ENCODE results near the gene CLIP1. TPM values are rescaled to one million over a fixed set of nuclear protein-coding genes. Genes with fewer than 3 reads are reported as not detected.

The CLIP1 gene
- total and polyA plus RNA-seq, 2 of the 13 experiments (the other 11 are each of a cell fraction or from before 2014, with no cell fraction given) = 28.9 to 43.7 TPM

- TF ChIP-seq ZNF609 (CRISPR knock-in tag; IDR thresholded peaks at IDR 0.05; ENCODE audit: borderline replicate concordance) (no peak), ZNF350 (CRISPR knock-in tag; IDR thresholded peaks at IDR 0.05; ENCODE audit: borderline replicate concordance, low read depth) (no peak), FOXA1 (IDR thresholded peaks at IDR 0.05) (no peak), FOXA1 (CRISPR knock-in tag; IDR thresholded peaks at IDR 0.05) (peak; percentile 37), FOXP1 (IDR thresholded peaks at IDR 0.05) (no peak), FOXP1 (CRISPR knock-in tag; IDR thresholded peaks at IDR 0.05) (peak; percentile 42; the same call in 1 of the 2 replicates), FOXA3 (CRISPR knock-in tag; IDR thresholded peaks at IDR 0.05) (peak; percentile 75), RARA (CRISPR knock-in tag; IDR thresholded peaks at IDR 0.05) (0 out of 2 replicates have a peak, but pooled peaks have one; percentile 25), MED13 (CRISPR knock-in tag; IDR thresholded peaks at IDR 0.05) (no peak), SOX5 (CRISPR knock-in tag; IDR thresholded peaks at IDR 0.05; ENCODE audit: borderline replicate concordance) (peak; percentile 16; the same call in 1 of the 2 replicates), RXRB (CRISPR knock-in tag; IDR thresholded peaks at IDR 0.05; ENCODE audit: borderline replicate concordance) (0 out of 2 replicates have a peak, but pooled peaks have one; percentile 27)
These were observed 54.0 kb downstream of the CLIP1 start (continued) for GRCh38 chr12:122368361-122369073.
